ENCODE results near the gene EPM2AIP1. TPM values are rescaled to one million over a fixed set of nuclear protein-coding genes. Genes with fewer than 3 reads are reported as not detected.
A peak's percentile ranks its signal among the peaks of the same experiment; 100 is the strongest.

Gene EPM2AIP1
- total and polyA plus RNA-seq, 12 donors, result 6.1 to 36.3 (median 27.4) TPM

DNA sequence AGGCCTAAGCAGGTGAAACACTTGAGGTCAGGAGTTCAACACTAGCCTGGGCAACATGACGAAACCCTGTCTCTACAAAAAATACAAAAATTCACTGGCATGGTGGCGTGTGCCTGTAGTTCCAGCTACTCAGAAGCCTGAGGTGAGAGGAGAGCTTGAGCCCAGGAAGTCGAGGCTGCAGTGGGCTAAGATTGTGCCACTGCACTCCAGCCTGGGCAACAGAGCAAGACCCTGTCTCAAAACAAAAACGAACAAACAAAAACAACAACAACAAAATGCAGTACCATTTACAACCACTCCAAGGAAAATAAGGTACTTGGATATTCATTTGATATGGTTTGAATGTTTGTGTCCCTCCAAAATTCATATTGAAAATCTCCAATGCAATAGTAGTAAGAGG, 32.4 kb downstream of the EPM2AIP1 start:
- ATAC-seq (no peak), DNase-seq (no peak)
- Histone ChIP-seq H3K27ac (no peak overlapping the region), H3K9me3 (no peaks in the 10 kb centered on the region), H3K4me1 (peaks cover 0 to 14% (median 9%) of the 10 kb centered on the region in 9 donors), H3K4me3 (no peak overlapping the region), H3K36me3 (no peaks in the 10 kb centered on the region), H3K27me3 (no peaks in the 10 kb centered on the region)
- 89 to 96% methylated on average over 4 of the region's 4 CpGs for WGBS, 2 donors
- intact Hi-C loops (cut with DNase I), result no loop called here
- TF ChIP-seq, protein P1, sequence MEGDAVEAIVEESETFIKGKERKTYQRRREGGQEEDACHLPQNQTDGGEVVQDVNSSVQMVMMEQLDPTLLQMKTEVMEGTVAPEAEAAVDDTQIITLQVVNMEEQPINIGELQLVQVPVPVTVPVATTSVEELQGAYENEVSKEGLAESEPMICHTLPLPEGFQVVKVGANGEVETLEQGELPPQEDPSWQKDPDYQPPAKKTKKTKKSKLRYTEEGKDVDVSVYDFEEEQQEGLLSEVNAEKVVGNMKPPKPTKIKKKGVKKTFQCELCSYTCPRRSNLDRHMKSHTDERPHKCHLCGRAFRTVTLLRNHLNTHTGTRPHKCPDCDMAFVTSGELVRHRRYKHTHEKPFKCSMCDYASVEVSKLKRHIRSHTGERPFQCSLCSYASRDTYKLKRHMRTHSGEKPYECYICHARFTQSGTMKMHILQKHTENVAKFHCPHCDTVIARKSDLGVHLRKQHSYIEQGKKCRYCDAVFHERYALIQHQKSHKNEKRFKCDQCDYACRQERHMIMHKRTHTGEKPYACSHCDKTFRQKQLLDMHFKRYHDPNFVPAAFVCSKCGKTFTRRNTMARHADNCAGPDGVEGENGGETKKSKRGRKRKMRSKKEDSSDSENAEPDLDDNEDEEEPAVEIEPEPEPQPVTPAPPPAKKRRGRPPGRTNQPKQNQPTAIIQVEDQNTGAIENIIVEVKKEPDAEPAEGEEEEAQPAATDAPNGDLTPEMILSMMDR (IDR thresholded peaks at IDR 0.05), result peak in 1 of 9 donors; percentile 36

DNA sequence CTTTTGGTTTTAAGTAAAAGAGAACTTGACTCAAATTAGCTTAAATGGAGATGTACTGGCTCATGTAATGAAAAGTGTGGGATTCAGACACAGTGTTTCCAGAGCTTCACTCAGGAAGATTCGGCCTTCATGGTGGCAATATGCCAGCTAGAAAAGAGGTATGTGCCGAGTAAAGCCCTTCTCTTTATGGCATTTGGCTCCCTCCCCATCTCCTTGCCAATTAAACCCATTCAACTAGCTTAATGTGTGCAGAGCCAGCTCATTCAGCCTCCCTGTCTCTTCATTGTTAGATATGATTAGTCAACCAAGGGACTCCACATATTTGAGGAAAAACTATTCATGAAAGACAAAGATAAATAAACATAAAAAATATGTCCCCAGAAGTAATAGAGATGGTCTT, 33.1 kb downstream of the EPM2AIP1 start:
- Histone ChIP-seq H3K27ac (no peak overlapping the region), H3K9me3 (no peaks in the 10 kb centered on the region), H3K4me3 (no peak overlapping the region), H3K4me1 (peaks cover 0 to 14% (median 9%) of the 10 kb centered on the region in 9 donors), H3K36me3 (no peaks in the 10 kb centered on the region), H3K27me3 (no peaks in the 10 kb centered on the region)
- TF ChIP-seq, protein P1 (IDR thresholded peaks at IDR 0.05), result no peak
- DNase-seq (no peak), ATAC-seq (no peak)
- intact Hi-C loops (cut with DNase I), result loop anchor here (2.0 to 10.0 kb wide), 9 partner anchors 53 to 233 kb away; no protein-coding TSS in a partner anchor
- WGBS, 2 donors, result 14 to 36% methylated on average over 2 of the region's 2 CpGs

DNA sequence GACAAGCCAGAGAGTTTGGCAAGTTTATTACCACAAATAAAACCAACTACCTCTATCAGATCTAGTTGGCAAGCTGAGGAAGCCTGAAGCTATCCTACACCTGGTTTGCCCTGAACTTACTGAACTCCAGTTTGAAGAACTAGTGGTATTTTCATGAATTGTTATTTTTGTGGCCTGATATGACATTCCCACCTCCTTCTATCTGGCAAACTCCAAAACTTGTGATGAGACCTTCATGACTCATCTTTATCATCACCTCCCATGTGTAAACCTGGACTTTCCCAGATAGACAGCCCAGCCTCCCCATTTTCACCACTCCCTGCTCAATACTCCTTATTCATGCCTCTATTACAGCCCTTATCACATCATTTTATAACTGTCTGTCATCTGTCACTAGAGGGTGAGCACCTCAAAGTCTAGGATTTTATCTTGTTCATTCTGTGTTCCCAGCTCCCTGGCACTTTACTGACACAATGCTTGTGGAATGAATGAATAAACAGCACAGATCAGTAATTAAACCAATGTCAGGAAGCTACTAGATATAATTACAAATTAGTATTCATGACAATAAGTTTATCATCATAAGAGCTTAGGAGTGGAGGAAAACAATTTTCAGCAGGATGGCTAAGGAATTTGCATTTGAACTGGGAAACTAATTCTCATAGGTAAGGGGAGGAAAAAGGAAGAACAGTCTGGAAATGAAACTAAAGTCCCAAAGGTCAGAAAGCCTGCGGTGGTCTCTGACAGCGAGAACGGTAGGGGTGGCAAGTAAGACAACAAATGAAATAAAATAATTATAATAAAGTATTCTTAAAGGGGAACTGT, 34.9 kb downstream of the EPM2AIP1 start:
- no peaks in the 10 kb centered on the region for H3K36me3 ChIP-seq
- DNase-seq, result no peak
- no peaks in the 10 kb centered on the region for H3K9me3 ChIP-seq
- TF ChIP-seq, protein P1 (IDR thresholded peaks at IDR 0.05), result no peak
- H3K27me3 ChIP-seq, result no peaks in the 10 kb centered on the region
- peak in 2 of 8 donors; percentile 41 to 55 for ATAC-seq
- H3K27ac ChIP-seq, result no peak overlapping the region
- peaks cover 0 to 14% (median 9%) of the 10 kb centered on the region in 9 donors for H3K4me1 ChIP-seq
- H3K4me3 ChIP-seq, result no peak overlapping the region
- WGBS, 2 donors, result 23 to 63% methylated on average over 3 of the region's 3 CpGs
- intact Hi-C loops (cut with DNase I), result loop anchor here (1.0 to 10.0 kb wide), 10 partner anchors 51 to 231 kb away; no protein-coding TSS in a partner anchor

DNA sequence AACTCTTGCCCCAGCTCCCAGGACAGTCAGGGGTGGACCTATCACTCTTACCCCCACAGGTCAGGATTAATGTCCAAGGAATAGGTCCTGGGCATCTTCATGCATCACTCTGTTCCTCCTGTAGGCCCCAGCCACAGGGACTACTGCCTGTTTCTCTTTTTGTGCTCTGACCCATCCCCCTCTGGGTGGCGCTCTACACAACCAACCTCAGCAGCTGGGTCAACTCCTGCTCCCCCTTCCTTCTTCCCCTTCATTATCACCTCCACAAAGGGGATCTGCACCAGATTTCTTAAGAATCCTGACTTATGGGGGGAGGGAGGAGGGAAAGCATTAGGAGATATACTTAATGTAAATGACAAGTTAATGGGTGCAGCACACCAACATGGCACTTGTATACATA, 35.9 kb downstream of the EPM2AIP1 start:
- H3K36me3 ChIP-seq, result no peaks in the 10 kb centered on the region
- TF ChIP-seq, protein P1 (IDR thresholded peaks at IDR 0.05), result no peak
- H3K27ac ChIP-seq, result no peak overlapping the region
- H3K4me3 ChIP-seq, result no peak overlapping the region
- intact Hi-C loops (cut with DNase I), result loop anchor here (5.0 to 10.0 kb wide), 7 partner anchors 50 to 230 kb away; no protein-coding TSS in a partner anchor
- H3K4me1 ChIP-seq, result peaks cover 0 to 14% (median 9%) of the 10 kb centered on the region in 9 donors
- H3K9me3 ChIP-seq, result no peaks in the 10 kb centered on the region
- no peaks in the 10 kb centered on the region for H3K27me3 ChIP-seq
- 93 to 95% methylated on average over 1 of the region's 1 CpG for WGBS, 2 donors
- ATAC-seq (no peak), DNase-seq (no peak)

Data from heart right ventricle (tissue), 16 donors.